ENCODE results near the gene GNA12. TPM values are rescaled to one million over a fixed set of nuclear protein-coding genes. Genes with fewer than 3 reads are reported as not detected.

The GNA12 gene
- total RNA-seq, 1 experiment from 2014 or later, result 35.5 TPM

DNA sequence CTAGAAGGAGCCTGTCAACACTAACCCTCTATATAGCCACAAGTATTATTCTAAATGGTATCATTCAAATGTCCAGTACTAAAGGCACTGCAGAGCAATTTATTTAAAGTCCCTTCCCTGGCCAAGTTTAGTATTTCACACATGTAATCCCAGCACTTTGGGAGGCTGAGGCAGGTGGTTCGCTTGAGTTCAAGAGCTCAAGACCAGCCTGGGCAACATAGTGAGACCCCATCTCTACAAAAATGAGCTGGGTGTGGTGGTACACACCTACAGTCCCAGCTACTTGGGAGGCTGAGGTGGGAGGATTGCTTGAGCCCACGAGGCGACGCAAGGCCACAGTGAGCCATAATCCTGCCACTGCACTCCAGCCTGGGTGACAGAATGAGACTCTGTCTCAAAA lies 3.6 kb downstream of the GNA12 start:
- Histone ChIP-seq H3K9me3 (ENCODE audit: low read depth, low read length, poor library complexity, severe bottlenecking) (no peaks in the 10 kb centered on the region), H3K27ac (ENCODE audit: low read depth, low read length, poor library complexity, severe bottlenecking) (no peak overlapping the region), H3K4me3 (ENCODE audit: low read depth, low read length, poor library complexity, severe bottlenecking) (no peak overlapping the region), H3K36me3 (ENCODE audit: insufficient read depth, low read length, poor library complexity, severe bottlenecking) (no peaks in the 10 kb centered on the region), H3K27me3 (replicated peaks; ENCODE audit: insufficient read depth, low read depth, low read length, poor library complexity) (no peaks in the 10 kb centered on the region), H3K4me1 (ENCODE audit: insufficient read depth, low read length, poor library complexity, severe bottlenecking) (peaks cover 19% of the 10 kb centered on the region)
- BruUV-seq (replicated peaks), result no TSS peak
- ChIA-PET POLR2A (ENCODE audit: low non-redundant PET) (no interaction called here), CTCF (no interaction called here)
- intact Hi-C loops (cut with micrococcal nuclease; ENCODE audit: unreplicated experiment), result no loop called here
- no peak for DNase-seq (ENCODE audit: low spot score)
- no peak for TF ChIP-seq EZH2 (IDR thresholded peaks at IDR 0.05; ENCODE audit: borderline replicate concordance, low read depth, low read length, poor library complexity, severe bottlenecking)
- TF ChIP-seq, protein P1, sequence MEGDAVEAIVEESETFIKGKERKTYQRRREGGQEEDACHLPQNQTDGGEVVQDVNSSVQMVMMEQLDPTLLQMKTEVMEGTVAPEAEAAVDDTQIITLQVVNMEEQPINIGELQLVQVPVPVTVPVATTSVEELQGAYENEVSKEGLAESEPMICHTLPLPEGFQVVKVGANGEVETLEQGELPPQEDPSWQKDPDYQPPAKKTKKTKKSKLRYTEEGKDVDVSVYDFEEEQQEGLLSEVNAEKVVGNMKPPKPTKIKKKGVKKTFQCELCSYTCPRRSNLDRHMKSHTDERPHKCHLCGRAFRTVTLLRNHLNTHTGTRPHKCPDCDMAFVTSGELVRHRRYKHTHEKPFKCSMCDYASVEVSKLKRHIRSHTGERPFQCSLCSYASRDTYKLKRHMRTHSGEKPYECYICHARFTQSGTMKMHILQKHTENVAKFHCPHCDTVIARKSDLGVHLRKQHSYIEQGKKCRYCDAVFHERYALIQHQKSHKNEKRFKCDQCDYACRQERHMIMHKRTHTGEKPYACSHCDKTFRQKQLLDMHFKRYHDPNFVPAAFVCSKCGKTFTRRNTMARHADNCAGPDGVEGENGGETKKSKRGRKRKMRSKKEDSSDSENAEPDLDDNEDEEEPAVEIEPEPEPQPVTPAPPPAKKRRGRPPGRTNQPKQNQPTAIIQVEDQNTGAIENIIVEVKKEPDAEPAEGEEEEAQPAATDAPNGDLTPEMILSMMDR (conservative IDR thresholded peaks at IDR 0.05; ENCODE audit: low read depth, low read length), result no peak

GRCh38 chr7:2838873-2839578 lies 5.1 kb downstream of the GNA12 start:
- no peaks in the 10 kb centered on the region for H3K27me3 ChIP-seq (replicated peaks; ENCODE audit: insufficient read depth, low read depth, low read length, poor library complexity)
- no peak for TF ChIP-seq EZH2 (IDR thresholded peaks at IDR 0.05; ENCODE audit: borderline replicate concordance, low read depth, low read length, poor library complexity, severe bottlenecking)
- TF ChIP-seq, protein P1 (conservative IDR thresholded peaks at IDR 0.05; ENCODE audit: low read depth, low read length), result no peak
- intact Hi-C loops (cut with micrococcal nuclease; ENCODE audit: unreplicated experiment), result no loop called here
- no peaks in the 10 kb centered on the region for H3K9me3 ChIP-seq (ENCODE audit: low read depth, low read length, poor library complexity, severe bottlenecking)
- H3K4me3 ChIP-seq (ENCODE audit: low read depth, low read length, poor library complexity, severe bottlenecking), result no peak overlapping the region
- ChIA-PET CTCF (no interaction called here), POLR2A (ENCODE audit: low non-redundant PET) (no interaction called here)
- DNase-seq (ENCODE audit: low spot score), result no peak
- peaks cover 19% of the 10 kb centered on the region for H3K4me1 ChIP-seq (ENCODE audit: insufficient read depth, low read length, poor library complexity, severe bottlenecking)
- no TSS peak for BruUV-seq (replicated peaks)
- H3K36me3 ChIP-seq (ENCODE audit: insufficient read depth, low read length, poor library complexity, severe bottlenecking), result no peaks in the 10 kb centered on the region
- peak overlapping the region; percentile 28 for H3K27ac ChIP-seq (ENCODE audit: low read depth, low read length, poor library complexity, severe bottlenecking)

- Histone ChIP-seq H3K27ac (ENCODE audit: low read depth, low read length, poor library complexity, severe bottlenecking) (peak overlapping the region; percentile 28), H3K36me3 (ENCODE audit: insufficient read depth, low read length, poor library complexity, severe bottlenecking) (no peaks in the 10 kb centered on the region), H3K9me3 (ENCODE audit: low read depth, low read length, poor library complexity, severe bottlenecking) (no peaks in the 10 kb centered on the region), H3K27me3 (replicated peaks; ENCODE audit: insufficient read depth, low read depth, low read length, poor library complexity) (no peaks in the 10 kb centered on the region), H3K4me1 (ENCODE audit: insufficient read depth, low read length, poor library complexity, severe bottlenecking) (peaks cover 19% of the 10 kb centered on the region), H3K4me3 (ENCODE audit: low read depth, low read length, poor library complexity, severe bottlenecking) (no peak overlapping the region)
- POLR2A ChIA-PET (ENCODE audit: low non-redundant PET), result no interaction called here
- BruUV-seq (replicated peaks), result no TSS peak
- no peak for DNase-seq (ENCODE audit: low spot score)
- TF ChIP-seq, protein P1 (conservative IDR thresholded peaks at IDR 0.05; ENCODE audit: low read depth, low read length), result no peak
- no peak for TF ChIP-seq EZH2 (IDR thresholded peaks at IDR 0.05; ENCODE audit: borderline replicate concordance, low read depth, low read length, poor library complexity, severe bottlenecking)
- CTCF ChIA-PET, result no interaction called here
- intact Hi-C loops (cut with micrococcal nuclease; ENCODE audit: unreplicated experiment), result no loop called here
Measured at GRCh38 chr7:2838451-2838850, 5.7 kb downstream of the GNA12 start.

Measured in A673 (cell line).